ENCODE measurements around the gene STXBP2. TPM values are rescaled to one million over a fixed set of nuclear protein-coding genes. Genes with fewer than 3 reads are reported as not detected.

The STXBP2 gene
- total RNA-seq, 1 experiment from 2014 or later = 141 TPM

DNA sequence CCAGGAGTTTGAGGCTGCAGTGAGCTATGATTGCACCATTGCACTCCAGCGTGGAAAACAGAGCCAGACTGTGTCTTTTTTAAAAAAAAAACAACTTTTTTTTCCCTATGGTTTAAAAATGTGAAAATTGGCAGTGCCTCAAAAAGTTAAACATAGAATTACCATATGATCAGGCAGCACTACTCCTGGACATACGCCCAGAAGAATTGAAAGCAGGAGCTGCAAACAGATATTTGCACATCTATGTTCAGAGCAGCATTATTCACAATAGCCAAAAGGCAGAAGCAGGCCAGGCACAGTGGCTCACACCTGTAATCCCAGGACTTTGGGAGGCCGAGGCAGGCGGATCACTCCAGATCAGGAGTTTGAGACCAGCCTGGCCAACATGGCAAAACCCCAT lies 28.2 kb downstream of the STXBP2 start (continued):
- TF ChIP-seq, protein P1, sequence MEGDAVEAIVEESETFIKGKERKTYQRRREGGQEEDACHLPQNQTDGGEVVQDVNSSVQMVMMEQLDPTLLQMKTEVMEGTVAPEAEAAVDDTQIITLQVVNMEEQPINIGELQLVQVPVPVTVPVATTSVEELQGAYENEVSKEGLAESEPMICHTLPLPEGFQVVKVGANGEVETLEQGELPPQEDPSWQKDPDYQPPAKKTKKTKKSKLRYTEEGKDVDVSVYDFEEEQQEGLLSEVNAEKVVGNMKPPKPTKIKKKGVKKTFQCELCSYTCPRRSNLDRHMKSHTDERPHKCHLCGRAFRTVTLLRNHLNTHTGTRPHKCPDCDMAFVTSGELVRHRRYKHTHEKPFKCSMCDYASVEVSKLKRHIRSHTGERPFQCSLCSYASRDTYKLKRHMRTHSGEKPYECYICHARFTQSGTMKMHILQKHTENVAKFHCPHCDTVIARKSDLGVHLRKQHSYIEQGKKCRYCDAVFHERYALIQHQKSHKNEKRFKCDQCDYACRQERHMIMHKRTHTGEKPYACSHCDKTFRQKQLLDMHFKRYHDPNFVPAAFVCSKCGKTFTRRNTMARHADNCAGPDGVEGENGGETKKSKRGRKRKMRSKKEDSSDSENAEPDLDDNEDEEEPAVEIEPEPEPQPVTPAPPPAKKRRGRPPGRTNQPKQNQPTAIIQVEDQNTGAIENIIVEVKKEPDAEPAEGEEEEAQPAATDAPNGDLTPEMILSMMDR (IDR thresholded peaks at IDR 0.05 in 2 of 3, conservative IDR thresholded peaks at IDR 0.05 in 1 of 3; ENCODE audit: borderline replicate concordance in 1 of 3, insufficient read depth in 1 of 3, low read depth in 2 of 3, low read length in 2 of 3) = no peak
- TF ChIP-seq POLR2AphosphoS5 (IDR thresholded peaks at IDR 0.05; ENCODE audit: low read depth, low read length) = no peak
- TF ChIP-seq YY1 (IDR thresholded peaks at IDR 0.05; ENCODE audit: extremely low read depth, insufficient replicate concordance, low read depth, low read length) = no peak
- no peak for TF ChIP-seq EZH2phosphoT487 (IDR thresholded peaks at IDR 0.05; ENCODE audit: borderline replicate concordance)
- TF ChIP-seq, protein P2, sequence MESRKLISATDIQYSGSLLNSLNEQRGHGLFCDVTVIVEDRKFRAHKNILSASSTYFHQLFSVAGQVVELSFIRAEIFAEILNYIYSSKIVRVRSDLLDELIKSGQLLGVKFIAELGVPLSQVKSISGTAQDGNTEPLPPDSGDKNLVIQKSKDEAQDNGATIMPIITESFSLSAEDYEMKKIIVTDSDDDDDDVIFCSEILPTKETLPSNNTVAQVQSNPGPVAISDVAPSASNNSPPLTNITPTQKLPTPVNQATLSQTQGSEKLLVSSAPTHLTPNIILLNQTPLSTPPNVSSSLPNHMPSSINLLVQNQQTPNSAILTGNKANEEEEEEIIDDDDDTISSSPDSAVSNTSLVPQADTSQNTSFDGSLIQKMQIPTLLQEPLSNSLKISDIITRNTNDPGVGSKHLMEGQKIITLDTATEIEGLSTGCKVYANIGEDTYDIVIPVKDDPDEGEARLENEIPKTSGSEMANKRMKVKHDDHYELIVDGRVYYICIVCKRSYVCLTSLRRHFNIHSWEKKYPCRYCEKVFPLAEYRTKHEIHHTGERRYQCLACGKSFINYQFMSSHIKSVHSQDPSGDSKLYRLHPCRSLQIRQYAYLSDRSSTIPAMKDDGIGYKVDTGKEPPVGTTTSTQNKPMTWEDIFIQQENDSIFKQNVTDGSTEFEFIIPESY (IDR thresholded peaks at IDR 0.05; ENCODE audit: extremely low read depth, insufficient replicate concordance, low read length) = no peak

DNA sequence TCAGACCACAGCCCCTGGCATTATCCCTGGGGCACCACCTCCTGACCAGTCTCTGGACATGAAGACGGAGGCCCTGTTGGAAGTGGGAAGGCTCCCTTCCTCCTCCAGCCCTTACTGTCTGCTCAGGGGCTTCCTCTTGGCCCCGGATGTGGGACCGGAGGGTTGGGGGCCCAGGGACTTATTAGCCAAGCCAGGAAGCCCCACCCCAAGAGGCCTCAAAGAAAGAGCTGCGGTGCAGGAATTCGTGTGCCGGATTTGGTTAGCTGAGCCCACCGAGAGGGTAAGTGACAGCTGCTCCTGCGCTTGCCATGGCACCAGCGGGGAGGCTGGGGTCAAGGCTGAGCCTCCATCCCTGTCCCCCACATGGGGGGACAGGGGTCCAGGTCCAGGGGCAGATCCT lies 31.9 kb downstream of the STXBP2 start, which contains the start of gene RETN:
RETN (plus strand) TSS at position 208 of the 400 bp plus-strand sequence. CDS start 278 bp downstream, outside the sequence.
- H3K9ac ChIP-seq (ENCODE audit: low read length) = no peak within 1 kb of the TSS
- no peak within 1 kb of the TSS for H3K27ac ChIP-seq (ENCODE audit: low read depth, low read length)
- ATAC-seq = no peak
- H3K36me3 ChIP-seq (ENCODE audit: control insufficient read depth in 1 of 2, insufficient read depth in 2 of 2, low read length in 2 of 2) = no peaks in the 10 kb centered on the region
- H3K4me1 ChIP-seq (ENCODE audit: control insufficient read depth in 1 of 2, insufficient read depth in 2 of 2, low read length in 2 of 2) = peaks cover 0 to 2% of the 10 kb centered on the region in 2 experiments; a peak in 2 of 4 replicates
- ChIA-PET POLR2A (no interaction called here), RAD21 (ENCODE audit: low non-redundant PET in 1 of 2, low total read pairs in 2 of 2, uncharacterized antibody in 2 of 2, unreplicated experiment in 2 of 2) (no interaction called here), CTCF (interaction anchor here (0.7 to 2.3 kb wide), 2 partner anchors 12 to 16 kb away, joined by 3 to 12 read pairs; partner anchors contain the start of gene TRAPPC5)
- H3K4me3 ChIP-seq (replicated peaks in 1 of 2; ENCODE audit: low read depth in 1 of 2, low read length in 2 of 2) = no peak within 1 kb of the TSS
- H3K27me3 ChIP-seq (ENCODE audit: insufficient read depth, low read length) = no peaks in the 10 kb centered on the region
- peaks cover 0 to 3% of the 10 kb centered on the region in 2 experiments; a peak in 1 of 4 replicates for H3K9me3 ChIP-seq (ENCODE audit: control insufficient read depth in 1 of 2, insufficient read depth in 1 of 2, low read depth in 1 of 2, low read length in 2 of 2)
- H3K9me2 ChIP-seq (ENCODE audit: insufficient read depth) = no peaks in the 10 kb centered on the region
- DNase-seq (ENCODE audit: low read depth, low spot score) = no peak
- H2AFZ ChIP-seq (ENCODE audit: low read depth, low read length, poor library complexity, severe bottlenecking) = no peak within 1 kb of the TSS
- BruUV-seq (replicated peaks) = no TSS peak
- no peak within 1 kb of the TSS for H3K4me2 ChIP-seq (ENCODE audit: low read length)
- no peaks in the 10 kb centered on the region for H4K20me1 ChIP-seq (ENCODE audit: insufficient read depth)
- intact Hi-C loops (cut with micrococcal nuclease) = no loop called here
- H3K79me2 ChIP-seq (ENCODE audit: insufficient read depth, low read length) = no peaks in the 10 kb centered on the region
- TF ChIP-seq EGR1 (IDR thresholded peaks at IDR 0.05; ENCODE audit: low read depth) (no peak), SP1 (IDR thresholded peaks at IDR 0.05; ENCODE audit: low read depth) (no peak), POLR2A (IDR thresholded peaks at IDR 0.05; ENCODE audit: borderline replicate concordance, extremely low read depth, insufficient read depth, insufficient read length) (no peak), SRF (IDR thresholded peaks at IDR 0.05; ENCODE audit: low read depth) (no peak), CEBPB (IDR thresholded peaks at IDR 0.05; ENCODE audit: low read depth) (no peak), POLR2AphosphoS5 (IDR thresholded peaks at IDR 0.05; ENCODE audit: low read depth, low read length) (no peak), TCF7L2 (IDR thresholded peaks at IDR 0.05; ENCODE audit: borderline replicate concordance, extremely low read depth, insufficient read depth, insufficient read length) (no peak), FOSL1 (IDR thresholded peaks at IDR 0.05; ENCODE audit: low read depth) (no peak), CBX3 (IDR thresholded peaks at IDR 0.05; ENCODE audit: low read depth) (no peak), SIN3A (IDR thresholded peaks at IDR 0.05; ENCODE audit: low read depth) (no peak), YY1 (IDR thresholded peaks at IDR 0.05; ENCODE audit: extremely low read depth, insufficient replicate concordance, low read depth, low read length) (no peak), EZH2phosphoT487 (IDR thresholded peaks at IDR 0.05; ENCODE audit: borderline replicate concordance) (no peak), RAD21 (IDR thresholded peaks at IDR 0.05; ENCODE audit: low read depth) (no peak), EZH2 (IDR thresholded peaks at IDR 0.05) (no peak), ELF1 (IDR thresholded peaks at IDR 0.05; ENCODE audit: borderline replicate concordance, low read depth) (no peak), ZFX (IDR thresholded peaks at IDR 0.05) (no peak), ZNF274 (IDR thresholded peaks at IDR 0.05; ENCODE audit: low read depth, low read length) (no peak), JUND (IDR thresholded peaks at IDR 0.05) (no peak)
- TF ChIP-seq, protein P1 (IDR thresholded peaks at IDR 0.05 in 2 of 3, conservative IDR thresholded peaks at IDR 0.05 in 1 of 3; ENCODE audit: borderline replicate concordance in 1 of 3, insufficient read depth in 1 of 3, low read depth in 2 of 3, low read length in 2 of 3) = no peak
